C4-2B (cell line): ENCODE data around the gene SEMA5A.

ENCODE experiments used
- ZFX ChIP-seq: fragments of 450-650 bp; IDR thresholded peaks from 2 replicates; pipeline ENCODE4 v1.6.1; 2017
- TF ChIP-seq, protein P1 (sequence below): fragments of 450-650 bp; conservative IDR thresholded peaks from 2 replicates; pipeline ENCODE4 v1.5.1; 2017; ENCODE audit warnings: mild to moderate bottlenecking

GRCh38 chr5:9438596-9439354 is 107.1 kb downstream of the SEMA5A start:
- TF ChIP-seq, protein P1, sequence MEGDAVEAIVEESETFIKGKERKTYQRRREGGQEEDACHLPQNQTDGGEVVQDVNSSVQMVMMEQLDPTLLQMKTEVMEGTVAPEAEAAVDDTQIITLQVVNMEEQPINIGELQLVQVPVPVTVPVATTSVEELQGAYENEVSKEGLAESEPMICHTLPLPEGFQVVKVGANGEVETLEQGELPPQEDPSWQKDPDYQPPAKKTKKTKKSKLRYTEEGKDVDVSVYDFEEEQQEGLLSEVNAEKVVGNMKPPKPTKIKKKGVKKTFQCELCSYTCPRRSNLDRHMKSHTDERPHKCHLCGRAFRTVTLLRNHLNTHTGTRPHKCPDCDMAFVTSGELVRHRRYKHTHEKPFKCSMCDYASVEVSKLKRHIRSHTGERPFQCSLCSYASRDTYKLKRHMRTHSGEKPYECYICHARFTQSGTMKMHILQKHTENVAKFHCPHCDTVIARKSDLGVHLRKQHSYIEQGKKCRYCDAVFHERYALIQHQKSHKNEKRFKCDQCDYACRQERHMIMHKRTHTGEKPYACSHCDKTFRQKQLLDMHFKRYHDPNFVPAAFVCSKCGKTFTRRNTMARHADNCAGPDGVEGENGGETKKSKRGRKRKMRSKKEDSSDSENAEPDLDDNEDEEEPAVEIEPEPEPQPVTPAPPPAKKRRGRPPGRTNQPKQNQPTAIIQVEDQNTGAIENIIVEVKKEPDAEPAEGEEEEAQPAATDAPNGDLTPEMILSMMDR, result no peak
- TF ChIP-seq ZFX, result no peak
